SK-N-SH (cell line): ENCODE results near the gene NCOA5. TPM values are rescaled to one million over a fixed set of nuclear protein-coding genes. Genes with fewer than 3 reads are reported as not detected.

Experiments used
- CTCF ChIA-PET: fragments of 300-600, 350-600 bp; formaldehyde crosslinking; extraction: SDS; loops from one replicate; lab custom pipeline; 2021; lab: Yijun Ruan, JAX
- POLR2A ChIA-PET: fragments of 350-600 bp; sonication (Branson Sonifier 250); formaldehyde crosslinking; extraction: SDS; loops from one replicate; lab custom pipeline; 2020; ENCODE audit warnings: antibody characterized with exemption, inconsistent platforms; lab: Yijun Ruan, JAX
- DNase-seq: peaks from one replicate; pipeline ENCODE4 v3.0.0; 2012
- H2AFZ ChIP-seq: fragments of 200-600 bp; sonication (generic); 2 replicates; pipeline ENCODE4 v1.8.1; 2016; ENCODE audit warnings: antibody characterized with exemption, mild to moderate bottlenecking, low read depth
- H3F3A ChIP-seq: fragments of 200-600 bp; sonication (generic); replicated peaks from 2 replicates; pipeline ENCODE3; 2016; ENCODE audit warnings: antibody characterized with exemption, mild to moderate bottlenecking; ENCODE audit not compliant: insufficient read depth
- H3K27ac ChIP-seq, 2 experiments: fragments of 200-500 bp in 1 of 2; fragments of 200-600 bp in 1 of 2; sonication (Bioruptor generic) in 1 of 2; sonication (generic), shearing (Covaris generic) in 1 of 2; 2 replicates each; pipeline versions ENCODE4 v1.5.1 to v1.6.1; 2014 to 2016; ENCODE audit warnings: low read depth in 2 of 2, inconsistent platforms in 1 of 2, low read length in 1 of 2, mild to moderate bottlenecking in 1 of 2, mixed read lengths in 1 of 2
- H3K27me3 ChIP-seq: fragments of 200-600 bp; sonication (generic), shearing (Covaris generic); 2 replicates; pipeline ENCODE4 v1.6.1; 2016; ENCODE audit warnings: mixed run types; ENCODE audit not compliant: insufficient read depth
- H3K36me3 ChIP-seq, 2 experiments: fragments of 200-500 bp in 1 of 2; fragments of 200-600 bp in 1 of 2; sonication (Bioruptor generic) in 1 of 2; sonication (generic) in 1 of 2; replicated peaks in 1 of 2; 2 replicates each; pipeline versions ENCODE3 to v1.5.1; 2014 to 2016; ENCODE audit warnings: low read length in 1 of 2, mild to moderate bottlenecking in 1 of 2; ENCODE audit not compliant: insufficient read depth in 2 of 2, control insufficient read depth in 1 of 2
- H3K4me1 ChIP-seq, 2 experiments: fragments of 200-500 bp in 1 of 2; fragments of 200-600 bp in 1 of 2; sonication (Bioruptor generic) in 1 of 2; sonication (generic), shearing (Covaris generic) in 1 of 2; 2 replicates each; pipeline versions ENCODE4 v1.5.1 to v1.6.1; 2014 to 2016; ENCODE audit warnings: low read depth in 1 of 2, low read length in 1 of 2, mixed run types in 1 of 2; ENCODE audit not compliant: insufficient read depth in 2 of 2, control insufficient read depth in 1 of 2
- H3K4me2 ChIP-seq: fragments of 200-600 bp; sonication (generic), shearing (Covaris generic); 2 replicates; pipeline ENCODE4 v1.6.1; 2017; ENCODE audit warnings: mixed run types
- H3K4me3 ChIP-seq, 2 experiments: fragments of 200-500 bp in 1 of 2; fragments of 200-600 bp in 1 of 2; sonication (Bioruptor generic) in 1 of 2; sonication (generic), shearing (Covaris generic) in 1 of 2; 2 replicates each; pipeline versions ENCODE4 v1.5.1 to v1.8.1; 2014 to 2016; ENCODE audit warnings: low read depth in 2 of 2, inconsistent platforms in 1 of 2, low read length in 1 of 2, mild to moderate bottlenecking in 1 of 2, mixed read lengths in 1 of 2, moderate library complexity in 1 of 2
- H3K79me2 ChIP-seq: fragments of 200-600 bp; sonication (generic); 2 replicates; pipeline ENCODE4 v1.8.1; 2017; ENCODE audit warnings: mild to moderate bottlenecking; ENCODE audit not compliant: insufficient read depth
- H3K9ac ChIP-seq: fragments of 200-600 bp; sonication (generic); 2 replicates; pipeline ENCODE4 v1.6.1; 2017; ENCODE audit warnings: mixed run types
- H3K9me2 ChIP-seq: fragments of 200-600 bp; sonication (generic); 2 replicates; pipeline ENCODE4 v1.6.1; 2017; ENCODE audit warnings: mixed run types
- H3K9me3 ChIP-seq: fragments of 200-600 bp; sonication (generic); 2 replicates; pipeline ENCODE4 v1.6.1; 2017; ENCODE audit warnings: mixed run types, mild to moderate bottlenecking, moderate library complexity
- H4K20me1 ChIP-seq: fragments of 200-600 bp; sonication (generic); 2 replicates; pipeline ENCODE4 v1.6.1; 2017; ENCODE audit warnings: mild to moderate bottlenecking, mixed run types; ENCODE audit not compliant: insufficient read depth
- GABPA ChIP-seq: IDR thresholded peaks from 2 replicates; pipeline ENCODE4 v1.4.0; 2012; ENCODE audit warnings: low read depth, mild to moderate bottlenecking
- GATA2 ChIP-seq: sonication (generic); formaldehyde crosslinking; IDR thresholded peaks from 2 replicates; pipeline ENCODE4 v1.5.0; 2020; ENCODE audit warnings: mild to moderate bottlenecking, missing genetic modification reagents
- JUND ChIP-seq: IDR thresholded peaks from 2 replicates; pipeline ENCODE4 v1.4.0; 2012
- MEF2A ChIP-seq: IDR thresholded peaks from 2 replicates; pipeline ENCODE4 v1.4.0; 2012; ENCODE audit warnings: low read depth, borderline replicate concordance
- MXI1 ChIP-seq: IDR thresholded peaks from 2 replicates; pipeline ENCODE4 v1.6.1; 2012; ENCODE audit warnings: mild to moderate bottlenecking, low read depth, low read length, improper control_type of control experiment
- NRF1 ChIP-seq: IDR thresholded peaks from 2 replicates; pipeline ENCODE4 v1.6.1; 2012; ENCODE audit warnings: low read depth, mild to moderate bottlenecking, low read length
- RAD21 ChIP-seq: IDR thresholded peaks from 2 replicates; pipeline ENCODE4 v1.6.1; 2012; ENCODE audit warnings: mild to moderate bottlenecking, low read length
- RCOR1 ChIP-seq: fragments of 150-350 bp; IDR thresholded peaks from 2 replicates; pipeline ENCODE4 v1.6.1; 2017; ENCODE audit warnings: antibody characterized with exemption, low read length
- SIN3A ChIP-seq: IDR thresholded peaks from 2 replicates; pipeline ENCODE4 v1.6.1; 2012; ENCODE audit warnings: low read depth, mild to moderate bottlenecking, low read length, moderate library complexity, borderline replicate concordance
- SMC3 ChIP-seq: IDR thresholded peaks from 2 replicates; pipeline ENCODE4 v1.6.1; 2012; ENCODE audit warnings: low read depth, low read length, improper control_type of control experiment
- TAF1 ChIP-seq: IDR thresholded peaks from 2 replicates; pipeline ENCODE4 v1.6.1; 2012; ENCODE audit warnings: low read depth, mild to moderate bottlenecking, low read length, moderate library complexity, borderline replicate concordance
- TCF12 ChIP-seq: IDR thresholded peaks from 2 replicates; pipeline ENCODE4 v1.4.0; 2012
- TEAD4 ChIP-seq: IDR thresholded peaks from 2 replicates; pipeline ENCODE4 v1.4.0; 2012; ENCODE audit warnings: mild to moderate bottlenecking, borderline replicate concordance; ENCODE audit not compliant: insufficient read depth
- WGBS: methylation state at CpG from one replicate; pipeline ENCODE4 v1.1.6; 2017; ENCODE audit warnings: low lambda C conversion rate; 5-methylcytosine and 5-hydroxymethylcytosine counted together
- polyA plus RNA-seq, 3 experiments: library from polyadenylated mRNA; depleted of rRNA; stranded (reverse); fragments of >200 nt; gene quantifications; 2 replicates each; pipeline ENCODE4 v1.2.3, GENCODE V29; 2012
- TF ChIP-seq, protein P1 (sequence below): IDR thresholded peaks from 2 replicates; pipeline ENCODE4 v1.6.1; 2012; ENCODE audit warnings: mild to moderate bottlenecking, low read depth, low read length, moderate library complexity
- TF ChIP-seq, protein P2 (sequence below): fragments of 150-350 bp; IDR thresholded peaks from 2 replicates; pipeline ENCODE4 v1.6.1; 2017; ENCODE audit warnings: antibody characterized with exemption, low read length, low read depth, borderline replicate concordance

NCOA5 gene
- polyA plus RNA-seq, 1 of the 3 experiments (the other 2 are of a cell fraction) = 20.4 TPM

DNA sequence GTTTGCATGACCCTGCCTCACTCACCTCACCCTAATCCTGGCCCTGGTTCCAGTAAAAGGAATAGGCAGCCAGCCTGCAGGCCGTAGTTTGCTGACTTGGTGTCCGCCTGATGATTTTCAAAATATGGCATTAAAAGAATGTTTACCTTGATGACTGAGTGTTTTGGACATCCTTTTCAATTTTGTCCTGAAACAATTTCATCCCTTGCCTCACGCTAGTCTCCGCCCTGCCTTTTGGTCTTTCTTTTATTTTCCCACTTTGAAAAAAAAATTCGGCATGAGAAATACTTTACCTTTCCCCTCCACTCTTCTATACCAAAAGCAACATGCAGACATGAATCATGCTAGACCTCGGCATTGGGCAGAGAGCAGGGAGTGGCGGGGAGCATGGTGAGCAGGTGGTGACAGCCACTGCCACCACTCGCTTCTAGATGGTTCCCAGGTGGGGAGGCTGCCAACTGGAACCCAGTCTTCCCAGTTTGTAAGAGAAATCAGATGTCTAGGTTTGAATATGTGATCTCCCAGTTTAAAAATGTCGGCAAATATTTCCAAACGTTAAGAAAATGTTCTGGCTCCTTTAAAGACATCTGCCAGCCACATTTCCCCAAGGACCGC is 37.7 kb upstream of the NCOA5 start:
- H3K27ac ChIP-seq = no peak overlapping the region
- no peaks in the 10 kb centered on the region for H4K20me1 ChIP-seq
- H3F3A ChIP-seq = no peaks in the 10 kb centered on the region
- H3K4me3 ChIP-seq = no peak overlapping the region
- no peaks in the 10 kb centered on the region for H3K79me2 ChIP-seq
- no peaks in the 10 kb centered on the region for H3K9me3 ChIP-seq
- no peak overlapping the region for H3K4me2 ChIP-seq
- peaks cover 0 to 9% of the 10 kb centered on the region in 2 experiments; a peak in 1 of 4 replicates for H3K4me1 ChIP-seq
- TF ChIP-seq RCOR1 (no peak), TAF1 (no peak), MXI1 (no peak), SIN3A (no peak), NRF1 (no peak), MEF2A (no peak), RAD21 (no peak), TEAD4 (no peak), SMC3 (no peak), TCF12 (no peak), JUND (no peak), GATA2 (no peak), GABPA (no peak)
- TF ChIP-seq, protein P1, sequence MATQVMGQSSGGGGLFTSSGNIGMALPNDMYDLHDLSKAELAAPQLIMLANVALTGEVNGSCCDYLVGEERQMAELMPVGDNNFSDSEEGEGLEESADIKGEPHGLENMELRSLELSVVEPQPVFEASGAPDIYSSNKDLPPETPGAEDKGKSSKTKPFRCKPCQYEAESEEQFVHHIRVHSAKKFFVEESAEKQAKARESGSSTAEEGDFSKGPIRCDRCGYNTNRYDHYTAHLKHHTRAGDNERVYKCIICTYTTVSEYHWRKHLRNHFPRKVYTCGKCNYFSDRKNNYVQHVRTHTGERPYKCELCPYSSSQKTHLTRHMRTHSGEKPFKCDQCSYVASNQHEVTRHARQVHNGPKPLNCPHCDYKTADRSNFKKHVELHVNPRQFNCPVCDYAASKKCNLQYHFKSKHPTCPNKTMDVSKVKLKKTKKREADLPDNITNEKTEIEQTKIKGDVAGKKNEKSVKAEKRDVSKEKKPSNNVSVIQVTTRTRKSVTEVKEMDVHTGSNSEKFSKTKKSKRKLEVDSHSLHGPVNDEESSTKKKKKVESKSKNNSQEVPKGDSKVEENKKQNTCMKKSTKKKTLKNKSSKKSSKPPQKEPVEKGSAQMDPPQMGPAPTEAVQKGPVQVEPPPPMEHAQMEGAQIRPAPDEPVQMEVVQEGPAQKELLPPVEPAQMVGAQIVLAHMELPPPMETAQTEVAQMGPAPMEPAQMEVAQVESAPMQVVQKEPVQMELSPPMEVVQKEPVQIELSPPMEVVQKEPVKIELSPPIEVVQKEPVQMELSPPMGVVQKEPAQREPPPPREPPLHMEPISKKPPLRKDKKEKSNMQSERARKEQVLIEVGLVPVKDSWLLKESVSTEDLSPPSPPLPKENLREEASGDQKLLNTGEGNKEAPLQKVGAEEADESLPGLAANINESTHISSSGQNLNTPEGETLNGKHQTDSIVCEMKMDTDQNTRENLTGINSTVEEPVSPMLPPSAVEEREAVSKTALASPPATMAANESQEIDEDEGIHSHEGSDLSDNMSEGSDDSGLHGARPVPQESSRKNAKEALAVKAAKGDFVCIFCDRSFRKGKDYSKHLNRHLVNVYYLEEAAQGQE = no peak
- TF ChIP-seq, protein P2, sequence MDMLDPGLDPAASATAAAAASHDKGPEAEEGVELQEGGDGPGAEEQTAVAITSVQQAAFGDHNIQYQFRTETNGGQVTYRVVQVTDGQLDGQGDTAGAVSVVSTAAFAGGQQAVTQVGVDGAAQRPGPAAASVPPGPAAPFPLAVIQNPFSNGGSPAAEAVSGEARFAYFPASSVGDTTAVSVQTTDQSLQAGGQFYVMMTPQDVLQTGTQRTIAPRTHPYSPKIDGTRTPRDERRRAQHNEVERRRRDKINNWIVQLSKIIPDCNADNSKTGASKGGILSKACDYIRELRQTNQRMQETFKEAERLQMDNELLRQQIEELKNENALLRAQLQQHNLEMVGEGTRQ = no peak
- ChIA-PET CTCF (interaction anchor here (0.9 to 8.1 kb wide), 21 partner anchors 12 to 305 kb away, joined by 3 to 347 read pairs (median 8); partner anchors contain the start of gene CDH22), POLR2A (no interaction called here)
- H3K9ac ChIP-seq = no peak overlapping the region
- DNase-seq = no peak
- H3K27me3 ChIP-seq = peaks cover 30% of the 10 kb centered on the region; the same call in 1 of the 2 replicates
- no peaks in the 10 kb centered on the region for H3K9me2 ChIP-seq
- no peaks in the 10 kb centered on the region for H3K36me3 ChIP-seq
- WGBS = 62% methylated on average over 11 of the region's 11 CpGs
- no peak overlapping the region for H2AFZ ChIP-seq
